K562 (cell line): ENCODE measurements around the gene SPACA5B. TPM values are rescaled to one million over a fixed set of nuclear protein-coding genes. Genes with fewer than 3 reads are reported as not detected.

Source experiments
- ATAC-seq: fragments of 200-7000 bp; cut with Tn5 transposase; 3 replicates; pipeline ENCODE4 v1.9.1; 2020; ENCODE audit warnings: moderate library complexity
- BruUV-seq: library from RNA; stranded (reverse); fragments of 400-500 nt; replicated peaks from 2 replicates; lab custom pipeline; 2021; lab: Mats Ljungman, UMichigan
- CTCF ChIA-PET: fragments of 300-600 bp; formaldehyde crosslinking; extraction: SDS; loops from one replicate; lab custom pipeline; 2021; ENCODE audit warnings: low intra/inter-chr PET ratio; lab: Yijun Ruan, JAX
- POLR2A ChIA-PET: fragments of 300-600, 350-650 bp; sonication (Branson Sonifier 250); formaldehyde crosslinking; extraction: SDS; loops from one replicate; lab custom pipeline; 2021; ENCODE audit warnings: antibody characterized with exemption, inconsistent platforms; lab: Yijun Ruan, JAX
- DNase-seq, 4 experiments: peaks; one replicate each; pipeline versions ENCODE4 v3.0.0 to v3.0.0-alpha.2; 2011 to 2018; ENCODE audit warnings: low spot score in 3 of 4, mixed read lengths in 3 of 4; ENCODE audit errors: extremely low read depth in 1 of 4
- FAIRE-seq: peaks from 2 replicates; lab custom pipeline; 2011; peaks lifted over from hg19 to GRCh38; lab: Jason Lieb, UNC
- H2AFZ ChIP-seq: 2 replicates; pipeline ENCODE4 v1.6.0; 2011; ENCODE audit warnings: low read depth, low read length, control low read depth, inconsistent platforms
- H3K27ac ChIP-seq: fragments of 200-600 bp; 3 replicates; pipeline ENCODE4 v1.8.0; 2011; ENCODE audit warnings: low read depth, mild to moderate bottlenecking, control low read depth, inconsistent platforms, low read length, moderate library complexity, mixed read lengths; ENCODE audit errors: extremely low read depth
- H3K27me3 ChIP-seq, 2 experiments: fragments of 300-600 bp in 1 of 2; 2 replicates in 1 of 2; 3 replicates in 1 of 2; pipeline versions ENCODE4 v1.6.0 to v1.8.0; 2011; ENCODE audit warnings: inconsistent platforms in 2 of 2, low read length in 2 of 2, mild to moderate bottlenecking in 1 of 2, mixed read lengths in 1 of 2, moderate library complexity in 1 of 2; ENCODE audit not compliant: control insufficient read depth in 2 of 2, insufficient read depth in 2 of 2
- H3K36me3 ChIP-seq: fragments of 300-600 bp; 3 replicates; pipeline ENCODE4 v1.8.0; 2011; ENCODE audit warnings: mild to moderate bottlenecking, low read length, inconsistent platforms; ENCODE audit not compliant: control insufficient read depth, insufficient read depth
- H3K4me1 ChIP-seq, 2 experiments: fragments of 200-600 bp in 1 of 2; replicated peaks in 1 of 2; 2 replicates in 1 of 2; 3 replicates in 1 of 2; pipeline versions ENCODE4 v1.5.1 to v1.8.0; 2011; ENCODE audit warnings: inconsistent platforms in 2 of 2, low read length in 2 of 2, mild to moderate bottlenecking in 1 of 2, mixed read lengths in 1 of 2, moderate library complexity in 1 of 2; ENCODE audit not compliant: control insufficient read depth in 2 of 2, insufficient read depth in 2 of 2
- H3K4me2 ChIP-seq: 2 replicates; pipeline ENCODE4 v1.6.1; 2011; ENCODE audit warnings: low read length, control low read depth, inconsistent platforms, mixed read lengths; ENCODE audit not compliant: insufficient read depth
- H3K4me3 ChIP-seq: fragments of 200-600 bp; sonication (generic), shearing (Covaris generic); 2 replicates; pipeline ENCODE4 v1.5.1; 2016; ENCODE audit warnings: control low read depth, inconsistent platforms
- H3K79me2 ChIP-seq: fragments of 200-600 bp; 3 replicates; pipeline ENCODE4 v1.8.0; 2011; ENCODE audit warnings: low read length, inconsistent platforms; ENCODE audit not compliant: control insufficient read depth, insufficient read depth
- H3K9ac ChIP-seq, 2 experiments: 2 replicates each; pipeline versions ENCODE4 v1.6.0 to v1.6.1; 2011; ENCODE audit warnings: low read depth in 2 of 2, low read length in 2 of 2, control low read depth in 1 of 2, inconsistent platforms in 1 of 2, mild to moderate bottlenecking in 1 of 2, mixed read lengths in 1 of 2; ENCODE audit not compliant: insufficient read depth in 1 of 2
- H3K9me1 ChIP-seq: one replicate; pipeline ENCODE4 v1.6.0; 2011; ENCODE audit warnings: inconsistent platforms, mild to moderate bottlenecking, low read length, moderate library complexity; ENCODE audit not compliant: control insufficient read depth, insufficient read depth
- H3K9me3 ChIP-seq: replicated peaks from 2 replicates; pipeline ENCODE4 v1.5.1; 2011; ENCODE audit warnings: low read depth, low read length, inconsistent platforms; ENCODE audit not compliant: control insufficient read depth, insufficient read depth
- H4K20me1 ChIP-seq: replicated peaks from 2 replicates; pipeline ENCODE4 v1.6.1; 2011; ENCODE audit warnings: low read length, inconsistent platforms, mixed read lengths; ENCODE audit not compliant: control insufficient read depth, insufficient read depth
- C11orf30 ChIP-seq: fragments of 450-650 bp; IDR thresholded peaks from 2 replicates; pipeline ENCODE4 v1.6.1; 2016; ENCODE audit warnings: low read depth, mild to moderate bottlenecking
- E2F4 ChIP-seq: sonication (generic); formaldehyde crosslinking; IDR thresholded peaks from 2 replicates; pipeline ENCODE4 v1.8.0; 2022; ENCODE audit warnings: mild to moderate bottlenecking, low read depth, missing genetic modification reagents
- FOS ChIP-seq: IDR thresholded peaks from 3 replicates; pipeline ENCODE4 v1.6.1; 2011; ENCODE audit not compliant: insufficient read length; ENCODE audit errors: extremely low read depth
- HDGF ChIP-seq: fragments of 450-650 bp; IDR thresholded peaks from 2 replicates; pipeline ENCODE4 v1.6.1; 2016
- MAFF ChIP-seq: IDR thresholded peaks from 2 replicates; pipeline ENCODE4 v1.6.1; 2012; ENCODE audit warnings: low read length, improper control_type of control experiment
- MAFK ChIP-seq: IDR thresholded peaks from 2 replicates; pipeline ENCODE4 v1.6.1; 2011; ENCODE audit warnings: low read length, improper control_type of control experiment
- MCM5 ChIP-seq: fragments of 450-650 bp; IDR thresholded peaks from 2 replicates; pipeline ENCODE4 v1.6.1; 2016; ENCODE audit warnings: low read depth
- MED1 ChIP-seq: sonication (generic); formaldehyde crosslinking; IDR thresholded peaks from 2 replicates; pipeline ENCODE4 v1.8.1; 2023; ENCODE audit warnings: missing genetic modification reagents, borderline replicate concordance
- MXI1 ChIP-seq: IDR thresholded peaks from 2 replicates; pipeline ENCODE4 v1.6.1; 2011; ENCODE audit warnings: low read depth, mild to moderate bottlenecking, improper control_type of control experiment, low read length
- NFATC3 ChIP-seq: fragments of 450-650 bp; IDR thresholded peaks from 2 replicates; pipeline ENCODE4 v1.6.1; 2017; ENCODE audit warnings: mild to moderate bottlenecking
- NFE2 ChIP-seq: IDR thresholded peaks from 2 replicates; pipeline ENCODE4 v1.6.1; 2014; ENCODE audit warnings: antibody characterized with exemption, low read depth
- NFRKB ChIP-seq: fragments of 450-650 bp; IDR thresholded peaks from 2 replicates; pipeline ENCODE4 v1.6.1; 2016; ENCODE audit warnings: low read depth
- NFYB ChIP-seq: IDR thresholded peaks from 2 replicates; pipeline ENCODE4 v1.6.1; 2011; ENCODE audit warnings: mild to moderate bottlenecking, moderate library complexity; ENCODE audit not compliant: insufficient read length; ENCODE audit errors: extremely low read depth
- OTX1 ChIP-seq: fragments of 450-650 bp; formaldehyde crosslinking; IDR thresholded peaks from 2 replicates; pipeline ENCODE4 v1.4.0; 2022; ENCODE audit warnings: mild to moderate bottlenecking
- PYGO2 ChIP-seq: fragments of 450-650 bp; IDR thresholded peaks from 2 replicates; pipeline ENCODE4 v1.6.1; 2016; ENCODE audit warnings: mild to moderate bottlenecking, missing genetic modification characterization, moderate library complexity, missing compliant biosample characterization
- RBM25 ChIP-seq: fragments of 200-400 bp; formaldehyde crosslinking; IDR thresholded peaks from 2 replicates; pipeline ENCODE4 v1.6.1; 2018; ENCODE audit warnings: low read length, low read depth, moderate library complexity; ENCODE audit not compliant: severe bottlenecking
- SMARCA4 ChIP-seq: fragments of 450-650 bp; IDR thresholded peaks from 2 replicates; pipeline ENCODE4 v1.6.1; 2016
- STAT5B ChIP-seq: fragments of 250-450 bp; sonication (Bioruptor Pico); IDR thresholded peaks from 2 replicates; pipeline ENCODE4 v1.8.0; 2021; ENCODE audit warnings: mild to moderate bottlenecking, inconsistent platforms
- TEAD1 ChIP-seq, 2 experiments: fragments of 450-650 bp in 1 of 2; sonication (generic) in 1 of 2; formaldehyde crosslinking; IDR thresholded peaks; 2 replicates each; pipeline versions ENCODE4 v1.4.0 to v1.8.0; 2020 to 2022; ENCODE audit warnings: mild to moderate bottlenecking in 2 of 2, missing genetic modification reagents in 1 of 2
- U2AF1 ChIP-seq: fragments of 200-400 bp; formaldehyde crosslinking; optimal IDR thresholded peaks from 2 replicates; pipeline ENCODE3; 2017; ENCODE audit warnings: mild to moderate bottlenecking, low read depth, low read length, moderate library complexity
- U2AF2 ChIP-seq: fragments of 200-400 bp; formaldehyde crosslinking; optimal IDR thresholded peaks from 2 replicates; pipeline ENCODE3; 2017; ENCODE audit warnings: low read depth, mild to moderate bottlenecking, low read length
- ZNF121 ChIP-seq: sonication (generic); formaldehyde crosslinking; conservative IDR thresholded peaks from 2 replicates; pipeline ENCODE4 v1.8.0; 2022; ENCODE audit warnings: missing genetic modification reagents
- ZNF395 ChIP-seq: fragments of 200-800 bp; sonication (Bioruptor generic); IDR thresholded peaks from 2 replicates; pipeline ENCODE4 v1.6.1; 2017; ENCODE audit warnings: missing genetic modification characterization, missing compliant biosample characterization
- WGBS: fragments of 100-300 bp; shearing (Covaris generic); methylation state at CpG from one replicate; pipeline ENCODE4 v1.1.6; 2016; ENCODE audit warnings: low coverage, mixed read lengths; ENCODE audit not compliant: insufficient coverage; ENCODE audit errors: missing lambda C conversion rate; 5-methylcytosine and 5-hydroxymethylcytosine counted together
- in situ Hi-C: fragments of 300-500 bp; cut with MboI; formaldehyde crosslinking; loops from 4 replicates; pipeline ENCODE4 v1.15.0; 2018; ENCODE audit warnings: inconsistent platforms, mixed read lengths
- intact Hi-C: fragments of 100-400 bp; cut with micrococcal nuclease; formaldehyde crosslinking; loops from 2 replicates; pipeline ENCODE4 v1.14.2; 2022
- polyA plus RNA-seq, 8 experiments: library from polyadenylated mRNA; depleted of rRNA in 4 of 8; stranded (reverse) in 5 of 8; unstranded in 3 of 8; fragments of >200 nt; fragmentation: Nextera tagmentation in 2 of 8; fragmentation: Illumina TruSeq in 1 of 8; extraction: Ambion mirVana in 2 of 8; extraction: Trizol in 1 of 8; gene quantifications; 2 replicates each; pipeline versions ENCODE4 v1.2.1 to v1.2.3, GENCODE V29; 2011 to 2014; ENCODE audit warnings: inconsistent platforms in 1 of 8, missing spikeins in 1 of 8
- total RNA-seq, 7 experiments: library from RNA; depleted of rRNA in 6 of 7; stranded (reverse); fragments of >200 nt in 6 of 7; fragmentation: Illumina TruSeq in 2 of 7; extraction: Trizol in 2 of 7; gene quantifications; 2 replicates each; pipeline versions ENCODE4 v1.2.1 to v1.2.3, GENCODE V29; 2011 to 2021; ENCODE audit warnings: low replicate concordance in 1 of 7
- TF ChIP-seq, protein P1 (sequence below): fragments of 450-650 bp; IDR thresholded peaks from one replicate; pipeline ENCODE4 v1.6.1; 2018; ENCODE audit warnings: mild to moderate bottlenecking, moderate library complexity; ENCODE audit not compliant: partially characterized antibody

The SPACA5B gene
- total and polyA plus RNA-seq, 9 of the 15 experiments (the other 6 are each of a cell fraction or from before 2014, with no cell fraction given): not detected

DNA sequence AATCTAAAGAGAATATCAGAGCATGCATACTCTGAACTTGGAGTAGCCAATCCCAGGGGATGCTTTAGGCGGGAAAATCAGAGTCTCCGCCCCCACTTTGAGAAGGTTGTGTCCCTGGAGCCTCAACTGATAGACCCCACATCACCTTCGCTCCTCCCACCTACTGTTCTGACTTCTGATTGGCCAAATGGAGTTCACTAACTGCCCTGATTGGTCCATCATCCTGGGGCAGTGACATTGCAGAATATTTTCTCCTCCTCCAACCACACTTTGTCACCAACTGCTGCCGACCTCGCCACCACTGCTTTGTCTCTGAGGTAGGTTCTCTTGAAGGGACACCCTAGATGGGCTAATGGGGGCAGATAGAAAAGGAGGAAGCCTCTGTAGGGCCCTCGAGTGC, 22.7 kb upstream of the SPACA5B start:
- H3K4me2 ChIP-seq: no peak overlapping the region
- no peaks in the 10 kb centered on the region for H3K36me3 ChIP-seq
- WGBS: 5% methylated on average over 5 of the region's 6 CpGs
- no peaks in the 10 kb centered on the region; a peak in 1 of 5 replicates for H3K27me3 ChIP-seq
- POLR2A ChIA-PET: no interaction called here
- no peak for TF ChIP-seq STAT5B (CRISPR knock-in tag)
- TF ChIP-seq NFE2: peak; percentile 75
- TF ChIP-seq, protein P1, sequence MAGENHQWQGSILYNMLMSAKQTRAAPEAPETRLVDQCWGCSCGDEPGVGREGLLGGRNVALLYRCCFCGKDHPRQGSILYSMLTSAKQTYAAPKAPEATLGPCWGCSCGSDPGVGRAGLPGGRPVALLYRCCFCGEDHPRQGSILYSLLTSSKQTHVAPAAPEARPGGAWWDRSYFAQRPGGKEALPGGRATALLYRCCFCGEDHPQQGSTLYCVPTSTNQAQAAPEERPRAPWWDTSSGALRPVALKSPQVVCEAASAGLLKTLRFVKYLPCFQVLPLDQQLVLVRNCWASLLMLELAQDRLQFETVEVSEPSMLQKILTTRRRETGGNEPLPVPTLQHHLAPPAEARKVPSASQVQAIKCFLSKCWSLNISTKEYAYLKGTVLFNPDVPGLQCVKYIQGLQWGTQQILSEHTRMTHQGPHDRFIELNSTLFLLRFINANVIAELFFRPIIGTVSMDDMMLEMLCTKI: no peak
- no peak for TF ChIP-seq TEAD1 (CRISPR knock-in tag; IDR thresholded peaks at IDR 0.05)
- no peak for TF ChIP-seq MCM5
- peak; percentile 42 for TF ChIP-seq FOS
- no peak for TF ChIP-seq E2F4 (CRISPR knock-in tag)
- no peak for TF ChIP-seq OTX1 (CRISPR knock-in tag)
- TF ChIP-seq MAFF: peak; percentile 17; the same call in 1 of the 2 replicates
- TF ChIP-seq C11orf30: peak; percentile 38; the same call in 1 of the 2 replicates
- no peak for TF ChIP-seq ZNF395
- no peak for TF ChIP-seq NFRKB
- TF ChIP-seq PYGO2 (tag): no peak
- no peak for TF ChIP-seq SMARCA4
- no peak for TF ChIP-seq MXI1
- no peak for TF ChIP-seq MED1 (CRISPR knock-in tag)
- TF ChIP-seq MAFK: 0 out of 2 replicates have a peak, but pooled peaks have one; percentile 5
- peak; percentile 78 for TF ChIP-seq NFYB
- peak; percentile 18 for TF ChIP-seq RBM25
- TF ChIP-seq ZNF121: no peak
- TF ChIP-seq HDGF: no peak
- no peak for TF ChIP-seq U2AF1
- no peak for TF ChIP-seq NFATC3
- no peak for TF ChIP-seq U2AF2
- FAIRE-seq: no peak
- H3K79me2 ChIP-seq: no peaks in the 10 kb centered on the region
- no peaks in the 10 kb centered on the region for H4K20me1 ChIP-seq
- intact Hi-C loops: no loop called here
- H3K9me1 ChIP-seq: no peaks in the 10 kb centered on the region
- in situ Hi-C loops: no loop called here
- DNase-seq: peak; percentile 10 to 32 (median 16)
- H3K9me3 ChIP-seq: no peaks in the 10 kb centered on the region
- H3K9ac ChIP-seq: no peak overlapping the region
- peak; percentile 38; the same call in 1 of the 3 replicates for ATAC-seq
- H3K4me3 ChIP-seq: no peak overlapping the region
- no TSS peak for BruUV-seq
- CTCF ChIA-PET: no interaction called here
- no peaks in the 10 kb centered on the region; a peak in 1 of 5 replicates for H3K4me1 ChIP-seq
- no peak overlapping the region for H2AFZ ChIP-seq
- H3K27ac ChIP-seq: no peak overlapping the region
